Activated CD4-positive, alpha-beta T cell treated with anti-CD3 and anti-CD28 coated beads for 36 hours (primary cell): ENCODE data around the gene PPAN. TPM values are rescaled to one million over a fixed set of nuclear protein-coding genes. Genes with fewer than 3 reads are reported as not detected.

ENCODE experiments used
- ATAC-seq: fragments of 200-7000 bp; cut with Tn5 transposase; one replicate; pipeline ENCODE4 v1.10.0; 2021; ENCODE audit warnings: mild to moderate bottlenecking, moderate library complexity
- CTCF ChIA-PET: fragments of 350-600 bp; sonication (Branson Sonifier 250); formaldehyde crosslinking; loops from one replicate; lab custom pipeline; 2021; ENCODE audit warnings: antibody characterized with exemption; lab: Charles Lee
- POLR2A ChIA-PET: fragments of 350-600 bp; sonication (Branson Sonifier 250); formaldehyde crosslinking; loops from one replicate; lab custom pipeline; 2021; ENCODE audit warnings: antibody characterized with exemption, inconsistent platforms; lab: Charles Lee
- DNase-seq: peaks from one replicate; pipeline ENCODE4 v3.0.0-alpha.2; 2020
- H3K27ac Mint-ChIP-seq: one replicate; pipeline ENCODE4 v1.8.0; 2021; ENCODE audit warnings: mixed read lengths
- H3K27me3 Mint-ChIP-seq: one replicate; pipeline ENCODE4 v1.8.0; 2021; ENCODE audit warnings: mixed read lengths
- H3K36me3 Mint-ChIP-seq: one replicate; pipeline ENCODE4 v1.8.0; 2021; ENCODE audit warnings: low read depth, mixed read lengths
- H3K4me1 Mint-ChIP-seq: one replicate; pipeline ENCODE4 v1.8.0; 2021; ENCODE audit warnings: mixed read lengths
- H3K4me3 Mint-ChIP-seq: one replicate; pipeline ENCODE4 v1.8.0; 2021; ENCODE audit warnings: mild to moderate bottlenecking, moderate library complexity, mixed read lengths
- H3K9me3 Mint-ChIP-seq: one replicate; pipeline ENCODE4 v1.8.0; 2021; ENCODE audit warnings: low read depth, mixed read lengths
- intact Hi-C, 2 experiments: fragments of 100-400 bp; cut with DNase I in 1 of 2; cut with micrococcal nuclease in 1 of 2; formaldehyde crosslinking; loops; one replicate each; pipeline versions ENCODE4 v1.14.2 to v1.15.1; 2022 to 2024; cut with DNase I, micrococcal nuclease
- total RNA-seq, 2 experiments: library from RNA; stranded (reverse); gene quantifications; one replicate each; pipeline ENCODE4 v1.2.3, GENCODE V29; 2021

PPAN gene
- total RNA-seq, 2 experiments from 2014 or later: 139 to 149 TPM

- no peak overlapping the region for H3K4me3 Mint-ChIP-seq
- CTCF ChIA-PET: no interaction called here
- no peaks in the 10 kb centered on the region for H3K4me1 Mint-ChIP-seq
- H3K36me3 Mint-ChIP-seq: peaks cover 71% of the 10 kb centered on the region
- ATAC-seq (no peak), DNase-seq (no peak)
- no peak overlapping the region for H3K27ac Mint-ChIP-seq
- no peaks in the 10 kb centered on the region for H3K27me3 Mint-ChIP-seq
- no peaks in the 10 kb centered on the region for H3K9me3 Mint-ChIP-seq
- intact Hi-C loops: no loop called here
- POLR2A ChIA-PET: interaction anchor here (0.7 kb wide), 1 partner anchor 26 kb away, joined by 3 read pairs; no protein-coding TSS in a partner anchor
These were observed 52.3 kb downstream of the PPAN start for GRCh38 chr19:10158485-10158884.

- DNase-seq: no peak
- CTCF ChIA-PET: no interaction called here
- no peak for ATAC-seq
- POLR2A ChIA-PET: interaction anchor here (0.6 kb wide), 1 partner anchor 382 kb away, joined by 5 read pairs; no protein-coding TSS in a partner anchor
- Mint-ChIP-seq H3K4me3 (no peak overlapping the region), H3K4me1 (no peaks in the 10 kb centered on the region), H3K27me3 (no peaks in the 10 kb centered on the region), H3K9me3 (no peaks in the 10 kb centered on the region), H3K27ac (no peak overlapping the region), H3K36me3 (peaks cover 68% of the 10 kb centered on the region)
- intact Hi-C loops: no loop called here
These were observed 53.4 kb downstream of the PPAN start for GRCh38 chr19:10159610-10160009.

Other genes with a start within 250 kb of the PPAN start
- 1 to 10 TPM; 1.3 to 1.8 TPM for gene OLFM2, start 169.8 kb upstream of the PPAN start, total RNA-seq
- gene COL5A3, start 95.9 kb upstream of the PPAN start, total RNA-seq: 1 to 10 TPM in 1 of 2 experiments, under 1 TPM in 1; 0.77 to 1.1 TPM
- gene RDH8, start 92.9 kb upstream of the PPAN start, total RNA-seq: not detected
- 10 to 100 TPM; 49.8 to 62.6 TPM for gene SHFL, start 20.0 kb upstream of the PPAN start, total RNA-seq
- 10 to 100 TPM; 10.4 to 14.1 TPM for gene ANGPTL6, start 3.7 kb upstream of the PPAN start, total RNA-seq
- gene P2RY11, start 5.3 kb downstream of the PPAN start, total RNA-seq: 10 to 100 TPM; 46.4 to 52.1 TPM
- 100 to 1,000 TPM; 230 to 253 TPM for gene EIF3G, start 13.5 kb downstream of the PPAN start, total RNA-seq
- 100 to 1,000 TPM; 374 to 385 TPM for gene DNMT1, start 88.6 kb downstream of the PPAN start, total RNA-seq
- 1 to 10 TPM; 8.1 to 9.0 TPM for gene S1PR2, start 125.0 kb downstream of the PPAN start, total RNA-seq
- gene MRPL4, start 145.9 kb downstream of the PPAN start, total RNA-seq: 100 to 1,000 TPM; 130 to 140 TPM
- 10 to 100 TPM; 27.9 to 30.9 TPM for gene ICAM1, start 164.8 kb downstream of the PPAN start, total RNA-seq
- gene ICAM4, start 180.6 kb downstream of the PPAN start, total RNA-seq: under 1 TPM; 0.23 to 0.46 TPM
- 1 to 10 TPM; 1.9 TPM for gene ICAM5, start 183.6 kb downstream of the PPAN start, total RNA-seq
- gene ZGLP1, start 203.5 kb downstream of the PPAN start, total RNA-seq: 1 to 10 TPM; 3.3 to 3.5 TPM
- gene FDX2, start 209.7 kb downstream of the PPAN start, total RNA-seq: 10 to 100 TPM; 11.7 to 13.3 TPM
- gene RAVER1, start 227.2 kb downstream of the PPAN start, total RNA-seq: 10 to 100 TPM; 83.7 to 90.8 TPM
- gene ICAM3, start 233.3 kb downstream of the PPAN start, total RNA-seq: 100 to 1,000 TPM; 109 to 122 TPM